Measurements from ENCODE around the gene CSMD2.

The CSMD2 gene

GRCh38 chr1:33465316-33465715, 699.7 kb downstream of the CSMD2 start:
- DNase-seq (ENCODE audit: low read depth, low spot score) = no peak

DNA sequence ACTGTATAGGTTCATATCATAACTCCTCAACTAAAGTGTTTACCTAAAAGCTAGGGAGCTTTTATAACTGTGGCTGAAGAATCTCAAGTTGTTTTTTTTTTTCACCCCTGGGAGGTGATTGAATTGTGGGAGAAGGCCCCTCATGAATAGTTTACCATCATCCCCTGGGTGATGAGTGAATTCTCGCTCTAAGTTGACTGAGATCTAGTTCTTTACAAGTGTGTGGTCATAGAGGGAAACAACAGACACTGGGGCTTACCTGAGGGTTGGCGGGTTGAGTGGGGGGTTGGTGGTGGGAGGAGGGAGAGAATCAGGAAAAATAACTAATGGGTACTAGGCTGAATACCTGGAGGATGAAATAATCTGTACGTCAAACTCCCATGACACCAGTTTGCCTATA, 700.5 kb downstream of the CSMD2 start:
- no peak for DNase-seq (ENCODE audit: low read depth, low spot score)

All from ELF-1 (cell line).